CD4-positive, alpha-beta T cell treated with Interleukin-17A for 4 hours (primary cell): ENCODE results near the gene DHCR7.
"Not testable (repeated sequence)": the region's sequence is repeated elsewhere in the genome, so short reads cannot be mapped to it uniquely, and the experiment has no call there.

Experiments
- DNase-seq: peaks from one replicate; pipeline ENCODE4 v3.0.0-alpha.2; 2020; ENCODE audit warnings: mixed read lengths

Gene DHCR7

DNA sequence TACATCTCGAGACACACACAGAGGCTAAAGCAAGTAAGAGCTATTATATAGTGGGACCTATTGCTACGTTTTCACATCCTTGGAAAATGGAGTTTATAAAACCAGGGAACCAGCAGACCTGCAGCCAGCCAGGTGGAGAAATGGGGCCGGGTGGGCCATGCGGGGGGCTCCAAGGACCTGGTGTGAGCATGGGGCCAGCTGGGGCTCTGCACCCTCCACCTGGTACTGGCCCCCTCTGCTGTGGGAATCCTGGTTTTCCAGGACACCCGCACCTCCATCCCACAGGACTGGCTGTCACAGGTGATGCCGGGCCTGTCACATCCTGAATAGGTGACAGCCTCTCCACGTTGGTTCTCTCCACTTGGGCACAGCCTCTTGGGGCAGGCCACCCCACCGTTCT, 11.3 kb downstream of the DHCR7 start:
- DNase-seq = no peak

DNA sequence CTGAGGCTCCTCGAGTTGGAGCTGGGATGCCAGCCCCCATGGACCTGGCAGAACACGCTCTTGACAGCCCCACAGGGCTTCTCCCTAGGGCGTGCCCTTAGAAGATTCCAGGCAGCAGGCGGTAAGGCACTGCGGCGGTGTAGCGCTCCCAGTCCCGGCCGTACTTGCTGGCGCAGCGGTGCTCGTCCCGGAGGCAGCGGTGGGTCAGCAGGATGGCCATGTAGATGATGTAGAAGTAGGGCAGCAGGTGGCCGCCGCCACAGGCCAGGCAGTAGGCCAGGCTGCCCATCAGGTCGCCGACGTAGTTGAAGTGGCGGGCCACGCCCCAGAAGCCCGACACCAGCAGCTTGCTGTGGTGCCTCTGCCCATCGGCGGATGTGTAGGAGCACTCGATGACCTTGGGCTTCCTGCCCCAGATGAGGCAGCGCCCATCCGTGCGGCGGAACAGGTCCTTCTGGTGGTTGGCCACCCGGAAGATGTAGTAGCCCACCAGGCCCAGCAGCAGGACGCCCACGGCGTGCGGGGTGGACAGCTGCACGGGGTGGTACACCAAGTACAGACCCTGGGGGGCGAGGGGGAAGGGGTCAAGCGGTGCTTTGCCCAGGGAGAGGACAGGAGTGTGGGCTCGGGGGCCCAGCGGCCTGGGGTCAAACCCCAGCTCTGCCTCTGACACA, 12.8 kb downstream of the DHCR7 start:
- DNase-seq = no peak

DNA sequence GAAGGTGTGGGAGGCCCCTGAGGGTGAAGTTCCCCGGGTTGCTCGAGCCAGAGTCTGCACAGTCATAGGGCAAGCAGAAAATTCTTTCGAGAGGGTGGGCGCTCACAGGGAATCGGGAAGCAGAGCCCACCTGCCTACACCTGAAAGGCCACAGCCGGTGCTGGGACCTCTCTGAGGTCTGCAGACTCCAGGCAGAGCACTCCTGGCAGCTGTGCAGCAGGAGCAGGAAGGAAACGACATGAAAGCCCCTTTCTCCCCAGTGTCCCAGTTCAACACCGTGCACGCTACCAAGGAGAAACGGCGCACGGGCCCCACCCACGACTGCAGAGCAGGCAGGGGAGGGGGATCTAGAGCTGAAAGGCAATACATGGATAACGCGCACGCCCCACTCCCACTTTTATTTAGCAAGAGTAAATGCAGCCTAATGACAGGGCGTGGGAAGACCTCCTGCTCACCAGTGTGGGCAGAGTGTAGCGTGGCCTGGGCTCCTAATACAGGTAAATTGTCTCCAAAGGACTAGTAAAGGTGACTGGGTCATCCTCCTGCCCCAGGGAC, 13.5 kb downstream of the DHCR7 start:
- DNase-seq = no peak

DNA sequence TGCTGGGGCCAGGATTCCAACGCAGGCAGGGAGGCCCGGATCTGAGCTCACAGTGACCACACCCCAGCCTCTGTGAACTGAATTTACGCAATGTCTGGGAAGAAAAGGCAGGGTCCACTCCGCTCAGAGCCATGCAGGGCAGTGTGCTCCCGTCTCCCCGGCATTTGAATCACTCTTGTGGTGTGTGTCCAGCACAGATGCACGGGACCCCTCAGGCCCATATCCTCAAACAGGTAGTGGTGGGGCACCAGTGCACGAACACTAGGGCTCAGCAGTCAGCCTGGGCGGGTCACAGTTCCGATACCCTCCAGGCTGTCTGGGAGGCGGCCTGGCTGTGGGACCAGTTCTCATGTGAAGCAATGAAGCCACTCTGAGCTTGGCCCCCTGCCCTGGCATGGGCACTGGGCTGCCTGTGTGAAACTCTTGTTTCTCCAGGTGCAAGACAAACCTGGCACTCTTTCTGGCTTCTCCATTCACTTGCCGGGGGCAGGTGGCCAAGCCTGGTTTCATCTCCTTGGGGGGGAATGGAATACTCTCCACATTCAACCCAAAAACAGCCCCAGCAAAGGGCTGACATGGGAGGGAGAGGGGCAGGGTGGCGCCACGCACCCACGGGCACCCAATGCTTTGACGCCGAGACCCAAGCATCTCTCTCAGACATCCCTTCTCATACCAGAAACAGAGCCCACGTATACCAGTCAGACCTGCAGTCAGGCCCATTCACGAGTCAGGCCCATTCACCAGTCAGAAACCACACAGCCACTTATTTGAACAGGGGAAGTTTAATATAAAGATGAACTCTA, 14.3 kb downstream of the DHCR7 start:
- no peak for DNase-seq

DNA sequence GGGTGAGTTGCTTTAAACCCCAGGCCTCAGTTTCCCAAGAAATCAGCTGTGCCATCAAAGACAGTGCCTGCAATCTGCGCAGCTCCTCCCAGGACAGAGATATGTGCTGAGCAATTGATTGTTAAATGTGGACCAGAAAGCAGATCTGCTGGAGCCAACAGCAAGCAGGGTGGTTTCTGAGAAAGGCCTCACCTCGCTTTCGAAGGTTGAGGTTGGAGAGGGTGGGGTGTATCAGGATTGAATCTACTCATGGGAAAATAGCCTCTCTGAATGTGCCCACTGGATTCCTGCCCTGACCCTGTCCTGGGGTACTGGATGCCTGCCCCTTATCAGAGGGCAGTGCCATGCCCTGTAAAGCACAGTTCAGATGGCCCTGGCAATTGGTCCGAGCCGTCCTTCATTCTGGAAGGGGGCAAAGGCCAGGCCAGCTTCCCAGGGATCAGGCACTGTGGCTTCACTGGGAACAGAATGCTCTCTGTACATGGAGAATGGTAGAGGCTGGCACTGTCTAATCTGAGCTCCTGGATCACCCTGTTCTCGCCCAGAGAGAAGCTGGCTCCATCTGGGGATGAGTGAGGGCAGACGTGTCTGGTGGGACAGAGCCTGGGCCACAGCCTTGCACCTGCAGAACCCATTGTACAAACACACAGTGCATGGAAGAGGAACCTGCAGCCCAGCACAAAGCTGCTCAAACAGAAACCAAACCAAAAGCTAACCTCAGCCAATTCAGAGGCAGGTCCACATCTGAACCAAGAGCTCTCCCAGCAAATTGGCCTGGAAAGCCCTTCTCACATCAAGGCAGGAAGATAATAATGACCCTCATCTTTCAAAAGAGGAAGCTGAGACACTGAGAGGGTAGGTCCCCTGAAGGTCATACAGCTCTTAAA, 15.2 kb downstream of the DHCR7 start:
- DNase-seq = no peak

- DNase-seq = no peak
Measured at GRCh38 chr11:71431271-71431670, 16.9 kb downstream of the DHCR7 start.

DNA sequence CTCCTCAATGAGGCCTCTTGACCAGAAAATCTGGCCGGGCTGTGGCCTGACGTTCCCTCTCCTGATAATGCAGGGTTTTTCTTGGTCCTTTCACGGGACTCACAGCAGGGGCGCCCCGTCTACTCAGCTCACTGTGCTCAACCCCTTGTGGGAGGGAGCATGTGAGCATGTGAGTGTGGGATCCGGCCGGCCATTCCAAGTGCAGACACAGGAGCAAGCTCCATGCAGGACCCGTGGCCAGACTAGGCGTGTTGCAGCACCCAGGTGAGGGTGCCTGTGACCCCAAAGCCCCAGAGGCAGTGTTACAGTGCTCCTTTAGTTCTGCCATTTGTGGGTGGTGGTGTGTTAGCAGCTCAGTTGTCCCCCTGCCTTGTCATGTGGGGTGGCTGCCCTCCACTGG, 18.0 kb downstream of the DHCR7 start:
- no peak for DNase-seq

DNA sequence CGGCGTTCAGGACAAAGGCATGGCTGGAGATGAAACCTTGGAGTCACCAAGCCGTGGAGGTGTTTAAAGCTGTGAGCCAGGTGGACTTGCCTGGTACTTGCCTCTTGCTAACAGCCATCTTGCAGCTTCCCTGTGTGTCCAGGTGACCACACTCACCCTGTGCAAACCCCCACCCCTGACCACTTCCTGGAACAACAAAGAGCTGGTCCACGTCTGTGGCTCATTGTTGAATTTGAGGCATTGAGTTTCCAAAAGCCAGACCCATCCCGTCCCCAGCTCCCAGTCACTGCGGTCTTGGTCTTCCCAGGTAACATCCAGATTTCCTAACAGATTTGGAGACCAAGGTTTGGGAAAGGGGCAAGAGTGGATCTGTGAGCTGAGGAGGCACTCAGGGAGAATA, 18.5 kb downstream of the DHCR7 start:
- no peak for DNase-seq

DNA sequence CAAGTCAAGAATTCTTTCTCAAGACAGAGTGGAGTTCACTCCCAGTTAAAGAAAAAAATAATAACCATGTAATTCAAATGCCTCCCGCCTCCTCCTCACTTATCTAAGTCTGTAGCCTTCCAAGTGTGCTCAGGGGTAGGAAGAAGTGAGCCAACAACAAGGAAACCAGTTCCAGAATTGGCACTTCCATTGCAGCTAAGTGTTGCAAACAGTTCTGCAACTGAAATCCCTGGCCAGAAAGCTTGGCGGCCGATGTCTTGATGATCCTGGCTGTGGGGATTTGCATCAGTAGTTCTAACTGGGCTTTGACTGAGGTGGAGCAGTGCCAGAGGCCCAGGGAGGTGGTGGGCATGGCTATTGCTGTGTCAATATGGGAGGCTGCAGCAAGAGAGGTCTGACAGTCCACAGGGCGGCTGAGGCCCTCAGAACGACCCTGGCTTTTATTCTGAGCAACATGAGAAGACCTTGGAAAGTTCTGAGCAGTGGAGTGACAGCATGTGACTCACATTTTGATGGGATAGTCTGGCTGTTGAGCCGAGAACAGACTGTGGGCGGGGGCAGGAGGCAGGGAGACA, 19.2 kb downstream of the DHCR7 start:
- no peak for DNase-seq

GRCh38 chr11:71426413-71426812, 21.8 kb downstream of the DHCR7 start:
- no peak for DNase-seq

DNA sequence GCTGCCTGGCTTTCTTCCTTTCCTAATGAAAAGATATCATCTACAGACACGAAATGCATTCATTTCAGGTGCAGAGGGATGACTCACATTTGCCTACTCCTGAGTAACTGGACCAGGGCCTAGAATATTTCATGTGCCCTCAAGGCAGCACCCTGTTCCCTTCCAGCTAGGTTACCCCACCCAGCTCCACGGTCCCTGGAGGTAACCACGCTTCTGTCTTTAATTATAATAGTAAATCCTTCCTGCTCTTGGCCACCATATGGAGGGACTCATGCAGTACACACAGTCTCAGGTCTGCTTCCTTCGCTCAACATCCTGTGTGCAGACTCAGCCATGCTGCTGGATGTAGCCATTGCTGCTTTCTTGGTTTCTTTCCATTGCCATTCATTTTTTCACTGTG, 22.3 kb downstream of the DHCR7 start:
- no peak for DNase-seq

GRCh38 chr11:71425409-71425808, 22.8 kb downstream of the DHCR7 start:
- no peak for DNase-seq

GRCh38 chr11:71423181-71423790, 24.9 kb downstream of the DHCR7 start:
- DNase-seq = no peak

DNA sequence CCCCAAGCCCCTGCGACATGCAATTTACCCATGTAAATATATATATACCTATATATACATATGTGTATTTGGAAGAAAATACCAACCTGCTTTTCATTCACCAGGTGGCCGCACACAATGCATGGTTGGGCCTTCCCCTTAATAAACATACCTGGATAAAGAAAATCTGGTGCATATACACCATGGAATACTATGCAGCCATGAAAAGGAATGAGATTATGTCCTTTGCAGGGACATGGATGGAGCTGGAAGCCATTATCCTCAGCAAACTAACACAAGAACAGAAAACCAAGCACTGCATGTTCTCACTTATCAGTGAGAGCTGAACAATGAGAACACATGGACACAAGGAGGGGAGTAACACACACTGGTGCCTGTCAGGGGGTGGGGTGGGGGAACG, 25.9 kb downstream of the DHCR7 start:
- DNase-seq = not testable (repeated sequence)

GRCh38 chr11:71421392-71421950, 26.7 kb downstream of the DHCR7 start:
- no peak for DNase-seq

- peak; percentile 11 for DNase-seq
Measured at GRCh38 chr11:71420455-71421241, 27.5 kb downstream of the DHCR7 start.

- DNase-seq = no peak
Measured at GRCh38 chr11:71418643-71419042, 29.6 kb downstream of the DHCR7 start.

DNA sequence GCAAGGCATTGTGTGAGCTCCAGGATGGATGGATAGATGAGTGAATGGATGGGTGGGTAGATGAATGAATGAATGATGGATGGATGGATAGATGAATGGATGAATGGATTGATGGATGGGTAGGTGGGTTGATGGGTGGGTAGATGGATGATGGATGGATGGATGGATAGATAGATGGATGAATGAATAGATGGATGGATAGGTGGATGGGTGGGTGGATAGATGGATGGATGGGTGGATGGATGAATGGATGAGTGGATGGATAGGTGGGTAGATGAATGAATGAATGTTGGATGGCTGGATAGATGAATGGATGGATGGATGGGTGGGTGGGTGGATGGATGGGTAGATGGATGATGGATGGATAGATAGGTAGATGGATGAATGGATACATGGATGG, 33.5 kb downstream of the DHCR7 start:
- no peak for DNase-seq

DNA sequence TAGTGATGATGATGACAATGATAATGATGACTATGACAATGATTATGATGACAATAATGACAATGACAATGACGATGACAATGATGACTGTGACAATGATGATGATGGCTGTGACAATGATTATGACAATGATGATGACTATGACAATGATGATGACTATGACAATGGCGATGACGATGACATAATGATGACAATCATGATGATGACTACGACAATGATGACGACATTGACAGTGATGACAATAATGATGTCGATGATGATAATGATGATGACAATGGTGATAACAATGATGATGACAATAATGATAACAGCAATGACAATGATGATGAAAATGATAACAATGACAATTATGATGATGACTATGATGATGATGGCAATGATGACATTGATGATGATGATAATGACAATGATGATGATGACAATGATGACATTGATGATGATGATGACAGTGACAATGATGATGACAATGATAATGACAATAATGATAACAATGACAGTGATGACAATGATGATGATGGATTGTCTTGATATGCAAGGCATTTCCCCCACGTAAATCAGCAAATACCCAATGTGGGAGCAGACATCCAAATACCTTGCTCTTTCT, 37.7 kb downstream of the DHCR7 start:
- no peak for DNase-seq

- DNase-seq = no peak
Measured at GRCh38 chr11:71408826-71409225, 39.4 kb downstream of the DHCR7 start.

- DNase-seq = no peak
Measured at GRCh38 chr11:71407356-71407755, 40.8 kb downstream of the DHCR7 start.
